HG02885 (cell line): ENCODE results near the gene DVL1.

ENCODE experiments used
- ATAC-seq: cut with Tn5 transposase; IDR thresholded peaks from one replicate; pipeline ENCODE4 v1.9.1; 2021; ENCODE audit warnings: mild to moderate bottlenecking; ENCODE audit not compliant: unreplicated experiment, poor library complexity

Gene DVL1

GRCh38 chr1:1314678-1315335 lies 34.4 kb downstream of the DVL1 start:
- no peak for ATAC-seq

DNA sequence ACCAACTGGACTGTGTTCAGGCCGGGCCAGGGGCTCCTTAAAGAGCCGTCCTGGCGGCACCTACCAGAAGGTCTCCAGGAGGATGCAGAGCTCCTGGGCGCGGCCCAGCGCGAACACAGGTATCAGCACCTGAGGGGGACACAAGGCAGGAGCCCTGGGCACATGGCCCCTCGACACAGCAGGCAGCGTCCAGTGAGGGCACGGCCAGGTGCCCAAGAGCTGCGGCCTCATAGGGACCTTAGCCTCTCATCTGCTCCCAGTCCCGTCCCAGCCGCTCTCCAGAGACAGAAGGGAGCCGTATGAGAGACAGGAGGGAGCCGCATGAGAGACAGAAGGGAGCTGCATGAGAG lies 35.0 kb downstream of the DVL1 start:
- no peak for ATAC-seq

- no peak for ATAC-seq
These were observed 35.5 kb downstream of the DVL1 start for GRCh38 chr1:1313500-1314236.

GRCh38 chr1:1312450-1313314 lies 36.5 kb downstream of the DVL1 start:
- ATAC-seq: no peak

DNA sequence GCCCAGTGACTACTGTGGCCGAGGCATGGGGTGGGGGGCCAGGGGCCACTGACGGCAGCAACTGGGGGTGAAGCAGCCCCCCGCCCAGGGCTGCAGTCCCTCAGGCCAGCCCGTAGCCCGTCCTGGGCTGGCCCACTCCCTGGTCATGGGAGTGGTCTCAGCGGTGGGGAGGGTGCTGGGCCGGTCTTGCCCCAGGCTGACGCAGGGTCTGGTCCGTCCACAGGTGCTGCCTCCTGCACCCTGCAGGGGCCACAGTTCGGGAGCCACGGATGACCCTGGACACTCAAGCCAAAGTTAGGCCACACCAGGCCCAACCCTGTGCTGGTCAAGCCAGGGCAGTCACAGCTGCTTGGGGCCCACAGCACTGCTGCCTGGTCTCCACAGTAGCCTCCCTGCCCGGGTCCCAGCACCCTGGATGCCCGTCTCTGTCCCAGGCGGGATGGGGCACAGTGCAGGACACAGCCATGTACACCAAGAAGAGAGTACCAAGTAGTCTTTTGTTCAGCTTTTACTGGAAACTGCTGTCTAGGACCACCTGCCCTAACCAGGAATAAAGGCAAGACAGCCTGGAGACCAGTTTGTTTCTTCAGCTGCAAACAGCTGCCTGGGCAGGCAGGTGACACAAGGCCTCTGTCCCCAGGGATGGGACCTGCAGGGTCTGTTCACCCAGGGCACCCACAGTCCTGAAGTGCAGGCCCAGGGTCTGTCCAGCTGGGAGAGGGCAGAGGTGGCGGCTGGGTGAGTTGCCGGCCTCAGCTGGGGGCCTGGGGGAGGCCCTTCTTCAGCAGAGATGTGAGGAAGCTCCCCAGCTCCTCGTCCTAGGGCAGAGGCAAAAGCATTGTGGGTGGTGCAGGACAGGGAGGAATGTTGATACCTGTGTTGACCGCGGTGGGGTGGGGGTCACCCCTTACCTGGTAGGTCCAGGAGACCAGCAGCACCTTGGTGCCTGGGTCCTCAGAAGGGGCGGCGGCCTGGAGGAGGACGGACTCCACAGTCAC lies 37.8 kb downstream of the DVL1 start:
- no peak for ATAC-seq

DNA sequence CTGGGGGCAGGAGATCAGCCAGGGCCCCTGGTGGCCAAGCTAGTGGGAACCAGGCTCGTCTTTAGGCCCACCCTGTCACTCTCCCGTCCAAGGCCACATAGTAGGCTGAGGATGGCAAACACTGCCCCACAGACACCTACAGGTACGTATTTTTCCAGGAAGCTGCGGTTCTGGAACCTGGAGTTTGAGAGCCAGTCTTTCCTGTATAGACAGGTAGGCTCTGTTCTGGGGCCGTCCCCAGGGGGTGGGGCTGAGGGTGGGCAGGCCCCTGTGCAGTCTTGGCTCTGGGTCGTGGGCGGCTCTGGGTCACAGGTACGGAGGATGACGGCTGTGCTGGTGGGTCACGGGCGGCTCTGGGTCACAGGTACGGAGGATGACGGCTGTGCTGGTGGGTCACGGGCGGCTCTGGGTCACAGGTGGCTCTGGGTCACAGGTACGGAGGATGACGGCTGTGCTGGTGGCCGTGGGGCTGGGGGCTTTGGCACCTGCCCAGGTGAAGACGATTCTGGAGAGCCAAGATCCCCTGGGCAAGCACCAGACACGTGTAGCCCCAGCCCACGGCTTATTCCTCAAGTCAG lies 38.7 kb downstream of the DVL1 start:
- ATAC-seq: no peak

DNA sequence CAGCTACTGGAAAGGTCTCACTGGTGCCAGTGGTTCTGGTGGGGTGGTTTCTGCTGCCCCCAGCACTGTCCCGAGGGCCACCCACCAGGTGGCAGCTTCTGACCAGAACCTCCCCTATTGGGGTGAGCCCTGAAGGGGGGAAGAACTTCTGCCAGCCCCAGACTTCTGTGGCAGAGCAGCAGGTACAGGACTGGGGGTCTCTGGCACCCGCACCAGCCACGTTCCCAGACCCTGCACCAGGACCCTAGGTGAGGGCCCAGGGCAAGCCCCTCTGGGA lies 39.2 kb downstream of the DVL1 start:
- ATAC-seq: no peak

DNA sequence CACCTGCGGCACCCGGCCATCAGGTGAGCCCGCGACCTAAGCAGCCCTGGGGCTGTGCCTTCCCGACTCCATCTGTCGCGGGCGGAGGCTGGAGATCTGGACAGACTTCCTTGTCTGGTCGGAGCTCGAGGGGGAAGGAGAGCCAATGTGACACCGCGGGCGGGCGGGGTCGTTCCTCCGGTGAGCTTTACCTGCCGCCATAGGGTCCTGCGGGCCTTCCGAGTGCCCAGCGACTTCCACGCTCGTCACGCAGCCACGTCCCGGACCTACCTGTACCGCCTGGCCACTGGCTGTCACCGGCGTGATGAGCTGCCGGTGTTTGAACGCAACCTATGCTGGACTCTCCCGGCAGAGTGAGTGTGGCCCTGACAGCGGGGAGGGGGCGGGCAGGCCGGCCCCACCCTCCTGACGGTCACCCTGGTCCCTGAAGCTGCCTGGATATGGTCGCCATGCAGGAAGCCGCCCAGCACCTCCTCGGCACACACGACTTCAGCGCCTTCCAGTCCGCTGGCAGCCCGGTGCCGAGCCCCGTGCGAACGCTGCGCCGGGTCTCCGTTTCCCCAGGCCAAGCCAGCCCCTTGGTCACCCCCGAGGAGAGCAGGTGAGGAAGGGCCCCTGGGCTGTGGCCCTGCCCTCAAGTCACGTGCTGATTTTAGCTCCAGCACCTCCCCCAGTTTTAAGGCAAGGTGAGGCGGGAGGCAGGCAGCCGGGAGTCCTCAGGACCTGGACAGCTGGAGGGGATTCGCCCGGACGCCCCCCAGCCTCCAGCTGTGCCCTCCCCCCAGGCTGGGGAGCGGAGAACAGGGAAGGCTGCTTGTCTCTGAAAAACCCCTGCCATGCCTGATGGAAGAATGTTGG lies 39.7 kb downstream of the DVL1 start:
- ATAC-seq: no peak

DNA sequence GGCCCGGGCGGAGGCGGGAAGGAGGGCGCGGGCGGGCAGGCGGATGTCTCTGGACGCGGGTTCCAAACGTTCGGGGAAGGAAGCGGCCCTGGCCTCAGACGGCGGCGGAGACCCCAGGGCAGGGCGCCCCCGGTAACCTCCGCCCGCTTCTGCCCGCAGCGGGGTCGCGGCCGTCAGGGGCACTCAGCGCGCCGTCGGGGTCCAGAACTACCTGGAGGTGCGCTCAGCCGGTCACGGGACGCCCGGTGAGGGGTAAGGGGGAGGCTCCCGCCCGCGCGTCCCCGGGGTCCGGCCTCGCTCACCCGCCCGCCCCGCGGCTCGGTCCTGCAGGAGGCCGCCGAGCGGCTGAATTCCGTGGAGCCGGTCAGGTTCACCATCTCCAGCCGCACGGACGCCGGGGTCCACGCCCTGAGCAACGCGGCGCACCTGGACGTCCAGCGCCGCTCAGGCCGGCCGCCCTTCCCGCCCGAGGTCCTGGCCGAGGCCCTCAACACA lies 40.4 kb downstream of the DVL1 start:
- ATAC-seq: no peak

GRCh38 chr1:1307923-1308755 lies 41.1 kb downstream of the DVL1 start, which contains the start of the genes ACAP3 and PUSL1:
Gene ACAP3, minus strand, starts transcription at chr1:1307930. Its CDS starts 115 bp downstream, at chr1:1307815.
Gene PUSL1, plus strand, starts transcription at chr1:1308597. Its CDS starts 47 bp downstream, at chr1:1308644.
- peak; percentile 69 for ATAC-seq

DNA sequence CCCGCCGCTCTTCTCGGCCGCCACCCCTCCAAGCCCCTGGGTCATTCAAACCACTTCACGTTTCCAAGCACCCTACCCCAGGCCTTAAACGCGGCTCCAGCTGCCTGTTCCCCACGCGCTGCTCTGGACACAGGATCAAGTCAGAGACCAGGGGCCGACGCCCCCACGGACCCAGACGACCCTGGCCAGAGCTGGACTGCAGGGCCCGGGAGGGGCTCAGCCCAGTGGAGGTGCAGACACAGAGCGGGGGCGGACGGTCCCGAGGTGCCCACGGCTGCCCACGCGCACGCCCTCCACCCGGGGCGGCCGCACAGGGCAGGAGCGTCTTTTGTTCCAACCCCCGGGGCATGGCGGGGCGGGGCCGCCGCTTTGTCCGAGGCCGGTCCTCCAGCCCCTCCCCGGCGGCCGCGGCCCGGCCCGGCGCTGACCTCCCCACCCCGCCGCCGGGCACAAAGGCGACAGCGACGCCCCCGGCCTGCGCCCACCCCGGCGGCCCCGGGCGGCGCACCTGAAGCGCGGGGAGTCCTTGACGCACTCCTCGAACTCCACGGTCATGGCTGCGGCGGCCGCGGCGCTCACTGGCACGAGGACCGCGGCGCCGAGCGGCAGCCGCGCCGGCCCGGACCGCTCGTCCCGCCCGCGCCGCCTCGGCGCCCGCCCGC lies 41.8 kb downstream of the DVL1 start:
- ATAC-seq: peak; percentile 4

GRCh38 chr1:1306661-1307260 lies 42.5 kb downstream of the DVL1 start:
- ATAC-seq: no peak

DNA sequence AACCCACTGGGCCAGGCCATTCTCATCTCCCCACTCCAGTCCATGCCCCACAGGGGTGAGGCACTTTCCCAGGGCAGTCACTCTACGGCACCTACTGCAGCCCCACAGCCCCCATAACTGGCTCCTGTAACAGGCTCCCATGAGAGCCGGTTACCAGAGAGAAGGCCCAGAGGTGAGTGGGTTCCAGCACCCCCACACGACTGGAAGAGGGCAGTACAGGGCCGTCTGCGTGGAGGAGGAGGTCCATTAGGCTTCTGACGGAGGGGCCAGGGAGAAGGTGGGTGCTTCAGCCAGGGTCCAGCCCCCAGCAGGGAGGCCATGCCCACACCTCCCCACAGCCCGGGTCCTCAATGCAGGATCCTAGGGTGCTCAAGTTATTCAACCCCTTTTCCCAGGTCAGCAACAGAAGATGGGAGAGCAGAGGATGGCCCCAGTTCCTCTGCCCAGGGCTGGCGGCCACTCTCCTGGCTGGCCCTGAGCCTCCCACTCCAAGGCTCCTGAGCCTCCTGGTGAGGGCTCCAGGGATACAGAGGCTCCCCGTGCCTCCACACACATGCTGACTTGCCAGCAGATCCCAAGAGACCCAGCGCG lies 43.1 kb downstream of the DVL1 start:
- ATAC-seq: no peak

DNA sequence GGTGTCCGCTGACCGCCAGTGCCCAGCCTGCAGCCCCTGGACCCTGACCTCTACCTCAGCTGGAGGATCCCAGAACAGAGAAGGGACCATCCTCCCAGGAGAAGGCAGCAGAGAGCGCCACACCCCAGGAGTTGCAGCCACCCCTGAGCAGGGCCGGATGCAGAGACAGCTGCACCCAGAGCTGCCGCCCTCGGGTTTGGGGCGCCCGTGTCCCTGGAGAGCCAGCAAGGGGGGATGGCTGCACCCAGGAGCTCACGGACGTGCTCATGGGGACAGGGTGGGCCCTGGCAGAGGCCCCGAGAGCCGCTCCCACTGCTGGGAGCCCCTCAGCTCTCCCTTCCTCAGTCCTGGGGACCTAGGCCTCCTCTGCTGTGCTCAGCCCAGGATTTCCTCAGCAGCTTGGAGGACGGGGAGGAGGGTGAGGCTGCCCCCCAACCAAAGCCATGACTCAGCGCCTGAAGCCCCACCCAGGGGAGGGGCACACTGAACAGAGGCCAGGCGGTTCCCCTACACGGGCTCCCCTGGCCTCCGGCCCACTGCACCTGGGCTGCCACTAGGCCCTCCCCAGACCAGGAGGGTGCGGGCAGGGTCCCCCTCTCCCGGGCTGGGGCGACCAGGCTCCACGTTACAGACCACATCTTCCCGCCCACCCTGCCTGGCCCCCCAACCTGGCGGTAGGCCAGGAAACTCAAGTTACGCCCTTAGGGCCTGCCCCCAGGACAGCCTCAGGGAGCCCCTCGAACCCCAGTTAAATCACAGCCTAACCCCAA lies 43.7 kb downstream of the DVL1 start:
- no peak for ATAC-seq

DNA sequence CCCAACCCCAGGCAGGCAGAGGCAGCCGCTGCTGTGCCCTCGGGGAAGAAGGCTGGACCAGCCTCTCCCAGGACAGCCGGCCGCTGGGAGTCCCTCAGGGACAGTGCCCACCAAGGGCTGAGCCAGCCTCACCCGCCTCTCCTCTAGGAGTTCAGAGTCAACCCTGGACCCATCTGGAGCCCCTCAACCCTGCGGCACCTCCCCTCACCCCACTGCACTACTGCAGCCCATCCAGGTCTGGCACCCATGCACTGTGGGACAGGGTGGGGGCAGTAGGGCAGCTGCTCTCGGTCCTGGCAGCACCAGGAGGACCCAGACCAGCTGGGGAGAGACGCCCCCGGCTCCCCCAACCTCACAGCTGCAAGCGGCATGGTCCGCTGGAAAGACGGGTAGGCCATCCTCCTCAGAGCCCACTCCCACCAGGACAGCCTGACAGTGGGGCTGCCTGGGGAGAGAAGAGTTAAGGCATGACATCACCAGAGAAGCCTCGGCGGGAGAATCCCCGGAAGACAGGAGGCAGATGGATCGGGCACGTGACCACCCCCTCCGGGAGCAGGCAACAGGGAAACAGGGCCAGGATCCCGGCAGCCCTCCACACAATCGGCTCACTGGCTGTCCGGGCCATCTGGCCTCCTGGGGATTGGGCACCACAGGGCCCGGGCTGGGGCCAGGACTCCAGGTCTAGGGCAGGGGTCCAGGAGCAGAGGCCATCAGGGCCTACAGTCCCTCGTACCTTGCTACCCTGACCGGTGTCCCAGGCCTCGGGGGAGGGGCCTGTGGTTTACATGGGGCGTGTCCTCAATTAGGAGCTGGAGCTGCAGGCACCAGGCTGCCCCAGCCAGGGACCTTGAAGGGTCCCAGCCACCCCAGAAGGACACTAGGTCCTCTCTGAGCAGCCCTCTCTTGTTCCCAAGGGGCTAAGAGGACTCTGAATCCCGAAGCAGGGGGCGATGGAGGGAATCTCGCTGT lies 44.6 kb downstream of the DVL1 start:
- ATAC-seq: no peak
